IMR-90 (cell line): ENCODE results near the gene ADAM15. TPM values are rescaled to one million over a fixed set of nuclear protein-coding genes. Genes with fewer than 3 reads are reported as not detected.
A peak's percentile ranks its signal among the peaks of the same experiment; 100 is the strongest.

Experiments used
- ATAC-seq: fragments of 200-7000 bp; cut with Tn5 transposase; 2 replicates; pipeline ENCODE4 v1.9.1; 2020; ENCODE audit warnings: low read depth, mild to moderate bottlenecking, moderate library complexity
- BruUV-seq: library from RNA; stranded (reverse); fragments of 400-500 nt; replicated peaks from 2 replicates; lab custom pipeline; 2021; lab: Mats Ljungman, UMichigan
- CTCF ChIA-PET: fragments of 300-600 bp; formaldehyde crosslinking; extraction: SDS; loops from one replicate; lab custom pipeline; 2021; ENCODE audit warnings: antibody characterized with exemption; lab: Yijun Ruan, JAX
- POLR2A ChIA-PET: fragments of 300-600 bp; sonication (Branson Sonifier 250); formaldehyde crosslinking; loops from one replicate; lab custom pipeline; 2022; ENCODE audit warnings: antibody characterized with exemption; ENCODE audit not compliant: unreplicated experiment; lab: Charles Lee
- DNase-seq: peaks from one replicate; pipeline ENCODE4 v3.0.0; 2013
- H2AFZ ChIP-seq: replicated peaks from 2 replicates; pipeline ENCODE3; 2013; ENCODE audit warnings: low read length, mild to moderate bottlenecking; ENCODE audit not compliant: poor library complexity
- H2AK5ac ChIP-seq: 2 replicates; pipeline ENCODE4 v1.6.1; 2013; ENCODE audit warnings: low read depth, low read length, inconsistent platforms
- H2AK9ac ChIP-seq: replicated peaks from 2 replicates; pipeline ENCODE3; 2013; ENCODE audit warnings: mild to moderate bottlenecking, low read depth, low read length, moderate library complexity; ENCODE audit not compliant: poor library complexity
- H2BK120ac ChIP-seq: 2 replicates; pipeline ENCODE4 v1.6.1; 2013; ENCODE audit warnings: low read depth, low read length, inconsistent platforms
- H2BK15ac ChIP-seq: 3 replicates; pipeline ENCODE4 v1.6.1; 2013; ENCODE audit warnings: low read depth, low read length, inconsistent platforms
- H2BK20ac ChIP-seq: 2 replicates; pipeline ENCODE4 v1.6.1; 2013; ENCODE audit warnings: low read depth, mild to moderate bottlenecking, inconsistent platforms, low read length, moderate library complexity
- H2BK5ac ChIP-seq: 2 replicates; pipeline ENCODE4 v1.6.1; 2013; ENCODE audit warnings: mild to moderate bottlenecking, low read depth, low read length, inconsistent platforms; ENCODE audit not compliant: poor library complexity, severe bottlenecking
- H3K14ac ChIP-seq: replicated peaks from 2 replicates; pipeline ENCODE4 v1.6.1; 2013; ENCODE audit warnings: low read depth, low read length, inconsistent platforms
- H3K18ac ChIP-seq: 2 replicates; pipeline ENCODE4 v1.6.1; 2013; ENCODE audit warnings: low read depth, low read length, control low read depth
- H3K23ac ChIP-seq: 2 replicates; pipeline ENCODE4 v1.6.1; 2013; ENCODE audit warnings: low read depth, low read length, inconsistent platforms
- H3K27ac ChIP-seq: 2 replicates; pipeline ENCODE4 v1.5.1; 2013; ENCODE audit warnings: mild to moderate bottlenecking, control low read depth, low read length; ENCODE audit not compliant: insufficient read depth
- H3K27me3 ChIP-seq: 2 replicates; pipeline ENCODE4 v1.6.1; 2013; ENCODE audit warnings: low read length; ENCODE audit not compliant: control insufficient read depth, insufficient read depth
- H3K36me3 ChIP-seq: 2 replicates; pipeline ENCODE4 v1.6.1; 2013; ENCODE audit warnings: low read length, mixed read lengths; ENCODE audit not compliant: control insufficient read depth, insufficient read depth
- H3K4ac ChIP-seq: 2 replicates; pipeline ENCODE4 v1.6.1; 2013; ENCODE audit warnings: low read depth, low read length, inconsistent platforms
- H3K4me1 ChIP-seq: 2 replicates; pipeline ENCODE4 v1.6.1; 2013; ENCODE audit warnings: low read length, mixed read lengths; ENCODE audit not compliant: control insufficient read depth, insufficient read depth
- H3K4me2 ChIP-seq: 2 replicates; pipeline ENCODE4 v1.6.1; 2013; ENCODE audit warnings: low read depth, mild to moderate bottlenecking, control low read depth, low read length, moderate library complexity
- H3K4me3 ChIP-seq: 2 replicates; pipeline ENCODE4 v1.5.1; 2013; ENCODE audit warnings: low read depth, mild to moderate bottlenecking, control low read depth, low read length, moderate library complexity; ENCODE audit not compliant: insufficient read depth
- H3K56ac ChIP-seq: 2 replicates; pipeline ENCODE4 v1.6.1; 2013; ENCODE audit warnings: low read length, inconsistent platforms; ENCODE audit not compliant: insufficient read depth; ENCODE audit errors: extremely low read depth
- H3K79me1 ChIP-seq, 2 experiments: 2 replicates each; pipeline ENCODE4 v1.6.1; 2013; ENCODE audit warnings: low read length in 2 of 2, inconsistent platforms in 1 of 2, low read depth in 1 of 2
- H3K9ac ChIP-seq: 2 replicates; pipeline ENCODE4 v1.6.1; 2013; ENCODE audit warnings: low read depth, low read length, control low read depth
- H3K9me1 ChIP-seq: 2 replicates; pipeline ENCODE4 v1.6.1; 2013; ENCODE audit warnings: low read length, inconsistent platforms; ENCODE audit not compliant: insufficient read depth
- H3K9me3 ChIP-seq: 2 replicates; pipeline ENCODE4 v1.6.1; 2013; ENCODE audit warnings: low read length; ENCODE audit not compliant: control insufficient read depth, insufficient read depth
- H4K20me1 ChIP-seq: 2 replicates; pipeline ENCODE4 v1.6.1; 2013; ENCODE audit warnings: low read length, inconsistent platforms; ENCODE audit not compliant: insufficient read depth
- H4K5ac ChIP-seq: 2 replicates; pipeline ENCODE4 v1.6.1; 2013; ENCODE audit warnings: mild to moderate bottlenecking, low read depth, low read length, control low read depth
- H4K8ac ChIP-seq, 2 experiments: 2 replicates each; pipeline ENCODE4 v1.6.1; 2013; ENCODE audit warnings: low read depth in 2 of 2, low read length in 2 of 2, control low read depth in 1 of 2, inconsistent platforms in 1 of 2
- H4K91ac ChIP-seq: 2 replicates; pipeline ENCODE4 v1.6.1; 2013; ENCODE audit warnings: low read depth, low read length, inconsistent platforms; ENCODE audit not compliant: insufficient read depth
- BHLHE40 ChIP-seq: fragments of 150-350 bp; IDR thresholded peaks from 2 replicates; pipeline ENCODE4 v1.6.1; 2016; ENCODE audit warnings: mild to moderate bottlenecking, low read depth, low read length
- CHD1 ChIP-seq: IDR thresholded peaks from 2 replicates; pipeline ENCODE4 v1.6.1; 2012; ENCODE audit warnings: low read depth, low read length, improper control_type of control experiment
- MAZ ChIP-seq: IDR thresholded peaks from 2 replicates; pipeline ENCODE4 v1.6.1; 2012; ENCODE audit warnings: low read depth, mild to moderate bottlenecking, low read length, improper control_type of control experiment, moderate library complexity, borderline replicate concordance
- MXI1 ChIP-seq: IDR thresholded peaks from 2 replicates; pipeline ENCODE4 v1.6.1; 2012; ENCODE audit warnings: low read depth, mild to moderate bottlenecking, low read length, moderate library complexity, borderline replicate concordance
- RCOR1 ChIP-seq: IDR thresholded peaks from 2 replicates; pipeline ENCODE4 v1.6.1; 2012; ENCODE audit warnings: mild to moderate bottlenecking, low read length, improper control_type of control experiment; ENCODE audit not compliant: insufficient replicate concordance
- RFX5 ChIP-seq: IDR thresholded peaks from 2 replicates; pipeline ENCODE4 v1.8.0; 2012; ENCODE audit warnings: low read depth, mild to moderate bottlenecking, low read length, moderate library complexity
- SMC3 ChIP-seq: fragments of 150-350 bp; IDR thresholded peaks from 2 replicates; pipeline ENCODE4 v1.6.1; 2016; ENCODE audit warnings: low read depth, mild to moderate bottlenecking, antibody characterized with exemption, low read length, moderate library complexity
- WGBS, 2 experiments: methylation state at CpG; one replicate each; pipeline versions ENCODE4 v1.1.5 to v1.1.7; 2013; ENCODE audit warnings: missing lambda C conversion rate in 2 of 2; ENCODE audit not compliant: insufficient read length in 1 of 2; ENCODE audit errors: extremely low coverage in 2 of 2; 5-methylcytosine and 5-hydroxymethylcytosine counted together
- dilution Hi-C: fragments of 300-500 bp; cut with HindIII; formaldehyde crosslinking; loops from one replicate; pipeline ENCODE4 v1.14.3; 2018; ENCODE audit warnings: low sequenced_read_pairs; ENCODE audit not compliant: unreplicated experiment
- in situ Hi-C: fragments of 300-500 bp; cut with MboI; formaldehyde crosslinking; loops from 3 replicates; pipeline ENCODE4 v1.14.3; 2019; ENCODE audit warnings: low sequenced_read_pairs, inconsistent platforms, mixed read lengths
- intact Hi-C: fragments of 100-400 bp; cut with micrococcal nuclease; formaldehyde crosslinking; loops from 2 replicates; pipeline ENCODE4 v1.10.0; 2022
- polyA plus RNA-seq, 3 experiments: library from polyadenylated mRNA; depleted of rRNA; stranded (reverse); fragments of >200 nt; gene quantifications; 2 replicates each; pipeline ENCODE4 v1.2.3, GENCODE V29; 2012; ENCODE audit warnings: low replicate concordance in 1 of 3
- total RNA-seq: library from RNA; depleted of rRNA; stranded (reverse); fragments of >200 nt; gene quantifications from 2 replicates; pipeline ENCODE4 v1.2.3, GENCODE V29; 2012
- TF ChIP-seq, protein P1 (sequence below): fragments of 150-350 bp; IDR thresholded peaks from 2 replicates; pipeline ENCODE4 v1.6.1; 2017; ENCODE audit warnings: mild to moderate bottlenecking, antibody characterized with exemption, low read length, low read depth

Gene ADAM15
- total and polyA plus RNA-seq, 2 of the 4 experiments (the other 2 are of a cell fraction): 25.6 to 52.4 TPM

GRCh38 chr1:155080312-155081228, 29.5 kb downstream of the ADAM15 start:
- no peak overlapping the region for H3K4me3 ChIP-seq
- in situ Hi-C loops: no loop called here

More at GRCh38 chr1:155080312-155081228, 29.5 kb downstream of the ADAM15 start:
- Histone ChIP-seq H2AK9ac (no peak overlapping the region), H3K27me3 (peaks cover 68% of the 10 kb centered on the region), H4K20me1 (peaks cover 11% of the 10 kb centered on the region), H3K9me3 (no peaks in the 10 kb centered on the region), H3K4ac (no peak overlapping the region), H3K18ac (no peak overlapping the region), H3K56ac (no peak overlapping the region), H3K4me1 (peaks cover 6% of the 10 kb centered on the region; the same call in 1 of the 2 replicates), H3K14ac (no peak overlapping the region), H3K9me1 (peaks cover 6% of the 10 kb centered on the region; the same call in 1 of the 2 replicates), H2BK20ac (no peak overlapping the region), H2BK15ac (no peak overlapping the region), H3K9ac (no peak overlapping the region), H3K4me2 (peak overlapping the region; percentile 9; the same call in 1 of the 2 replicates), H3K36me3 (no peaks in the 10 kb centered on the region), H2AK5ac (no peak overlapping the region), H2AFZ (no peak overlapping the region), H4K5ac (no peak overlapping the region), H4K91ac (no peak overlapping the region), H2BK120ac (no peak overlapping the region), H2BK5ac (no peak overlapping the region), H3K23ac (no peak overlapping the region), H3K79me1 (no peaks in the 10 kb centered on the region; a peak in 1 of 4 replicates), H3K27ac (no peak overlapping the region), H4K8ac (no peak overlapping the region)
- no peak for TF ChIP-seq MXI1
- TF ChIP-seq RCOR1: no peak
- no peak for TF ChIP-seq SMC3
- TF ChIP-seq, protein P1, sequence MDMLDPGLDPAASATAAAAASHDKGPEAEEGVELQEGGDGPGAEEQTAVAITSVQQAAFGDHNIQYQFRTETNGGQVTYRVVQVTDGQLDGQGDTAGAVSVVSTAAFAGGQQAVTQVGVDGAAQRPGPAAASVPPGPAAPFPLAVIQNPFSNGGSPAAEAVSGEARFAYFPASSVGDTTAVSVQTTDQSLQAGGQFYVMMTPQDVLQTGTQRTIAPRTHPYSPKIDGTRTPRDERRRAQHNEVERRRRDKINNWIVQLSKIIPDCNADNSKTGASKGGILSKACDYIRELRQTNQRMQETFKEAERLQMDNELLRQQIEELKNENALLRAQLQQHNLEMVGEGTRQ: peak; percentile 83
- no peak for TF ChIP-seq CHD1
- no peak for TF ChIP-seq MAZ
- no peak for TF ChIP-seq RFX5
- TF ChIP-seq BHLHE40: peak; percentile 83
- no TSS peak for BruUV-seq
- intact Hi-C loops: loop anchor here (10.0 kb wide), 1 partner anchor 606 kb away; no protein-coding TSS in a partner anchor
- no peak for ATAC-seq
- DNase-seq: no peak
- ChIA-PET POLR2A (no interaction called here), CTCF (no interaction called here)
- dilution Hi-C loops: no loop called here
- WGBS, 2 experiments: 0% methylated on average over 12 of the region's 71 CpGs; no CpG with 5 or more reads in 1 of the 2 experiments
